Activated T-cell treated with anti-CD3 and anti-CD28 coated beads for 48 hours (primary cell): ENCODE data around the gene FAM124B.
A peak's percentile ranks its signal among the peaks of the same experiment; 100 is the strongest.

Experiments used
- DNase-seq: peaks from one replicate; pipeline ENCODE4 v3.0.0-alpha.2; 2020; ENCODE audit warnings: low read depth

The FAM124B gene

DNA sequence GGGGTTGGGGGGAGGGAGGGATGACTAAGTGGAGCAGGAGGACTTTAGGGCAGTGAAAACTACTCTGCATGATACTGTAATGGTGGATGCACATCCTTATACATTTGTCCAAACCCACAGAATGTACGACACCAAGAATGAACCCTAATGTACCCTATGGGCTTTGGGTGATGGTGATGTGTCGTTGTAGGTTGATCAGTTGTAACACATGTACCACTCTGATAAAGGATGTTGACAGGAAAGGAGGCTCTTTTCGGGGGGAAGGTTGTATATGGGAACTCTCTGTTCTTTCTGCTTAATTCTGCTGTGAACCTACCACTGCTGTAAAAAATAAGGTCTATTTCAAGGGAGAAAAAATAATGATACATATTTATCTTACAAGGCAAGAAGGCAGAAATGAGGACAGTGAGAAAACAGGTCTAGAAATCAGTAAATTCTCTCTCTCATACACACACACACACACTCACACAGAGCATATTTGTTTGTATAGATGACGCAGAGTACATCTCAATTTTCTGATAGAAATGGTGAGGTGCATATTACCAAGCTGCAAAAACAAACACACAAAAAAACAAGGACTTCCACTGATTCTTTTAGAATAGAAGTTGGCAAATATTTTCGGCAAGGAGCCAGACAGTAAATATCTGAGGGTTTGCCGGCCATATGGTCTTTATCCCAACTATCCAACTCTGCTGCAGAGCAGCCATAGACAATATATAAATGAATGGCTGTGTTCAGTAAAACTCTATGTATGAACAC lies 20.2 kb downstream of the FAM124B start:
- no peak for DNase-seq

DNA sequence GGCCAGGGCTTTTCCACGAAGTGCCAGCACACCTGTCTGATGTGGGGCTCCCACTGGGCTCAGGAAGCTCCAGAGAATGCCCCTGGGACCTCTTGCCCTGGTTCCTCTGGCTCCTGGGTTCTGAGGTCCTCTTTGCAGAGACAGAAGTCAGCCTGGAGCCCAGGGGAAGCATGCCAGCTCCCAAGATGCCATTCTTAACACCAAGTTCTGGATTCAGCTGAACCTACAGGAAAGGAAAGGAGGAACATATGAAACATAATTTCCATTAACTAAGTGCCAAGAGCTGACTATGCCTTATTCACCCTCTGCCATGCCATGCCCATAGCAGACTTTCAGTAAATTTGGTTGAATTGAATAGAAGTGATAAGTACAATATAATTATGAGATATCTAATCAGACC lies 21.9 kb downstream of the FAM124B start:
- DNase-seq, result no peak

DNA sequence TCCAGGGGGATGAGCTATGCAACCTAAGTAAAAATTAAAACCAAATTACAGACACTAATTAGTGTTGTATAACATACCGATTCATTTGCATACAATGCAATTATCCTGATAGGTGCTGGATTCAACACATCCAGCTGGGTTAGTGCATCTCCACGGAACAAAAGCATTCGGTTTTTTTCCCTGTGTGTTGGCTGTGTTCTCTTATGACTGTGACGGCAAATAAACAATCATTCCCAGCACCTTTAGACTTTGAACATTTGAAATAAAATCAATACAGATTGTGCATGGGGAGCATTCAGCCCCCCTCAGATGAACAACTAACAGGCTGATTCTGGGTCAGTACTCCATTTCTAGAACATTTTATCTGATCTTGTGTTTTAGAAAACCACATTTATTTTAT lies 22.7 kb downstream of the FAM124B start:
- DNase-seq, result no peak

DNA sequence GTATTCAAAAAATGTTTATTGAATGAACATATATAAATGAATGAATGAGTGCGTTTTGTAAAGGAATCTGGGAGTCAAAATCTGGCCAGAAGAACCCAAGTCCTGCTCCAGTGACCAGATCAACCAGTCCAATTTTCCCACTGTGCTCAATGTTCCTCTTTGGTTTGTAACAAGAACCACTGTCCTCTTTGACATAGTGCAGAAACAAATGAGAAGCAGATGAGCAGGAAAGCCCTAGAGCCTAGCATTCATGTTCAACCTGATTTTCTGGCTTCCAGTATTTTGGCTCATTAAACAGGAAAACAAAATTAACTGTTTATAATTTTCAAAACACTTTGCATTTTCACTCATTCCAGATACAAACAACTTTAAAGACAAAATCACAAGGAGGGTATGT lies 23.2 kb downstream of the FAM124B start:
- DNase-seq, result no peak

DNA sequence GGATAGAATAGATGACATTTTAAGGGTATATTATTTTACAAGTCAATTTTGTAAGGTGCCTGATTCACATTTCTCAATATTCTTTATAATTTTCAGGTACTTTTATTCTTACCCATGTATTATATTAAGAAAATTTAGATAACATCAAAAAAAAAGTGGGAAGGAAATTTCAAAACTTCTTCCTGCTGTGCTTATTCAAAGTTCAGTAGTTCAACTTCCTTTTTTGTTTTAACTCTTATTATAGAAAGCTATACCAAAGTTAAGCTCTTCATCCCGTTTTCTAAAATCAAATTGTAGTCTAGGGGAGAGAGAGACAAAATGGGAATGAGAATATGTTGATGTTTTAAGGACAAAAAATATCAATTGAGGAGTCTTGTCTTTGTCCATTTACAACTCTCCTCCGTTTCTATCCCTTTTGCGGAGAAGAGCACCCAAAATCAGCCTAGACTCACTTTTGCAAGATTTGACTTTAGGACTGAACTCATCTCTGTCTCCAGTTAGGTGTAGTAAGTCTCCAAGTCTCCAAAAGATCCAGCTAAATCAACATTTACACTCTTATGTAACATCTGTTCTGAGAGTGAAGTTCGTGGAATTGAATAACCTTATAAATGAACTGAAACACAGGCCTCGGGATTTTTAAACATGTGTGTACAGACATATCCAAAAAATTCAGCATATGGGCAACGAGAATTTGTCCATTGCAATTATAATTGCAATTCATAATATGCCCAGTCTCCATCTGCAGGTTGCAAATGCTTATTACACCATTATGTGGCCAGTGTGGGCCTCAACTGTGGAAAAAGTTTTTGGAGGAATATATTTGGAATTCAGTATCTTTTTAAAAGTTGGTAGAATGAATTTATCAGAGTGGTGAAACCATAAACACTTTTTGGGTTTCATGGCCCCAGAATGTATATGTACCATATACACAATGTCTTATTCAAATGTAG lies 23.9 kb downstream of the FAM124B start:
- DNase-seq, result no peak

DNA sequence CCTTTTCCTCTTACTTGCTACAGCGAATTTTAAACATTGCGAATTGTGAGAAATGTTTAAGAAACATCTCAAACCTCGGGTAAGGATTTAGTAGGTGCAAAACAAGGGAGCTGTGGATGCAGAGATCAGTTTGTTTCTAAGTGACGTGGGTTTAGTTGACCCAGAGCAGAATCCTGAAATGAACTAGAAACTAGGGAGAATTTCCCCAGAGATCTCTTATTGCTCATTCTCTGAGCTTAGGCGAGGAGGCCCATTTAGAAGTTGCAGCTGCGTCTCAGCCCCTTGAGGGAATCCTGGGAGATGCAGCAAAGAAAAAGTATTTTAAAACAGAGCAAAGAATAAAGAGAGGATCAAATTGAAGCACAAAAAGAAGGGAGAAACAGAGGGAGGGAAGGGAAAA lies 29.3 kb downstream of the FAM124B start:
- no peak for DNase-seq

DNA sequence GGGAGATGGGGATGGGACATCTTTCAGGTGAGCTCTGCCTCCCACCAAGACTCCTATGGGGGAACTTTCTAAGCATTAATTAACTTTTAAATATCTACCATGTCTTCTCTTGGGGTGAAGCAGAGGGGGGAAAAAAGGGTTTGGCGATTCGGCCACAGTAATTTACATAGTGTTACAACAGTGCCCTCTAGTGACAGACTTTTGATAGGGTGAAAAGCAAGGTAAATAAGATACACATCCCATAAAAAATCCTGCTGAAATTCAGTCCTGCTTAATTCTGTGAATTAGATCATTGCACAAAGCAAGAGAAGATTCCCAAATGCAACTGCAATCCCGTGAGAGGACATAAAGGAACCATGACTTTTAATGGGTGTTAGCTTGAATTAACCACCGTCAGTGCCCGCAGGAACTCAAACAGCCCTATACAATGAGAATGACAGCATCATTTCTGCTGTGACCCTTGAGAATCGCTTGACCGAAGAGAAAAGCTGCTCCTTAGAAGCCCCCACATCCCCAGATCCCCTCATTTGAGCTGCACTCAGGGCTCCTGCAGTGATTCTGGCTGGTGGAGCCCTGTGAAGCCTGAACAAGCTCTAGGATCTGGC lies 32.8 kb downstream of the FAM124B start:
- DNase-seq, result no peak

DNA sequence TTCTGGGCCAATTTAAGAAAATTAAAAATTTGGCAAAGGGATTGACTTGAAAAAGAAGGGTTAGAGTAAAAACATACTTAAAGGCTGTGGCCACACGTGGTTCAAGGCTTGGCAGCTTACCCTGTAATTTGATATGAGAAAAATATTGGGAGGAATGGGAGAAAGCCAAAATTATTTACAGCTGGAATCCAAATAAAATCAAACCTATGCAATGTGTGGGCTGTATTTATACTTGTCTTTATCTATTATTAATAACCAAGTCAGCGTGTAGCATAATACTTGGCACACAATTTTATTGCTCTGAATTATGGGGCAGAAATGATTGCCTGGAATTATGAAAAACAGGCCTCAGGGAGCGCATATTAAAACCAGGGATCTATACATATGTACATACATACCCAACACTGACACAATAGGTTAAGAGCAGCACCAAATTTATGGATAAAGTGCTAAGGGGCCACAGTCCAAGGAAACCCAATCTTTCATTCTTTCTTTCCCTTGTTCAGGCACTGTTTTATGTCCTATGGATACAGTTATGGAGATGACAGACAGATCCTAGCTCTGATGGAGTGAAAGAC lies 35.6 kb downstream of the FAM124B start:
- DNase-seq, result no peak

DNA sequence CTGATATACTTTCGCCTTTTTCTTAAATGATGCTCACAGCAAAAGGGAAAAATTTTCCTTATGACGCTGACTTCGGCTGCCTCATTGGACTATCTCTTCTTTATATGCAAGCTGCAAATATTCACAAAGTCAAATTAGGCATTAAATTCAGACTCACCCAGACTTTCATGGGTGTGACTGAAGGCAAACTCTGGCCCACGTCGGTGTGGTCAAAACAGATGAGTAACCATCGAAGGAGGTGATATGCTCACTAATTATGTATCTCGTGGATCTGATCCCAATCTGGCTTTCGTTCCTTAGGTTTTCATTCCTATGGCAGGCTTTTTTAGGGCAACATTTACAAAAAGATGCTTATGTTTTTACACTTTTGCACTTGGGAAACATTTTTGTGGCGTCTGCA lies 36.6 kb downstream of the FAM124B start:
- no peak for DNase-seq

DNA sequence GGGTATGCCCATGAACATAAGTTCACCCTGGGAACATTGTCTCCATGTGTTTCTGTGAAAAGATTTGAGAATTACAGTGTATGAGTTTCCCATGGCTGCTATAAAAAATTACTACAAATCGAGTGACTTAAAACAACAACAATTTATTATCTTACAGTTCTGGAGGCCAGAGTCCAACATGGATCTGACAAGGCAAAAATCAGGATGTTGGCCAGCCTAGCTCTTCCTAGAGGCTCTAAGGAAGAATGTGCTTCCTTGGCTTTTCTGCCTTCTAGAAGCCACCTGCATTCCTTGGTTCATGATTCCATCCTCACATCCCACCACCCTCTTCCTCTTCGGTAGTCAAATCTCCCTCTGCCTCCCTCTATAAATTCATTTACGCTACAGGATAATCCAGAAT lies 38.6 kb downstream of the FAM124B start:
- no peak for DNase-seq

DNA sequence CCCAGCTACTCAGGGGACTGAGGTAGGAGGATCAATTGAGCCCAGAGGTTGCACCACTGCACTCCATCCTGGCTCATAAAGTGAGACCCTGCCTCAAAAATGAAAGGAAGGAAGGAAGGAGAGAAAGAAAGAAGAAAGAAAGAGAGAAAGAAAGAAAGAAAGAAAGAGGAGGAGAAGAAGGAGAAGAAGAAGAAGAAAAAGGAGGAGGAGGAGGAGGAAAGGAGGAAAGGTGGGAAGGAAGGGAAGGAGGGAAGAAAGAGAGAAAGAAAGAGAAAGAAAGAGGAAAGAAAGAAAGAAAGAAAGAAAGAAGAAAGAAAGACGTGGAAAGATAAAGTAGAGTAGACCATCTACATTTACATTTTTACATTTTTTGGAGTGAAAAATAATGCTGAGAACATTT lies 39.8 kb downstream of the FAM124B start:
- no peak for DNase-seq

DNA sequence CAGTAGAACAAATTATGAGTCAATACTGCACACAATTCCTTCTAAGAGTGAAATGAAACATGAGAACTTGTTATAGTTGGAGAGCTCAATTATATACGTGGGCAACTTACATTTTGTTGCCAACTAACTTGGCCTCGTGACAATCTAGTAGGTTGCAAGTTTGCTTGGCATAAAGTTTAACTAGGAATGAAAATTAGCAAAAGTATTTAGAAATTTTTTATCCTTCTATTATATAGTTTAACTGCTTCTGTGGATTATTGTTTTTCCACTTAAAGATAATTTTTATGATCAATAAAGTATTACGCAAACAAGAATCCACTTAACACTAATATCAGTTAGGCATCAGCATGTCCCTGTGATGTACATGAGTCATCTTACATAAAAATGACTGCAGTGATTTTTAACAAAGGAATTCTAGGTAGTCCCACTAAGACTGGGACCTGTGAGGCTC lies 41.1 kb downstream of the FAM124B start:
- no peak for DNase-seq

DNA sequence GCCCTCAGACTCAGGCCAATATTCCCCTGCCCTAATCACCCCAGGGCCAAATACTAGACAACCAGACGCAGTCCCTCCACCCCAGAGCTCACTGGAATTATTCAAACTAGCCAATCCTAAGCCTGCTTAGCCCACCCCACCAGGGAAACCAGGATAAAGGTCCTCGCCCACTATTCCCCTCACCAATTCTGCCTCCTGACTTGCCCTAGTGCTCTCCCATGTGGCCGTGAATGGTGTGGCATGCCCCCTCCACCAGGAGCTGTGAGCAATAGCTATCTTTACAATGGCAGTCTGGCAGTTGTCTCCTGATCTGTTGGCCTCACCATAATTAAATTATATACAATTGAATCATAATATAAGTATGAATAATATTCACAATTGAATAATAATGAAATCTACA lies 42.3 kb downstream of the FAM124B start:
- no peak for DNase-seq

DNA sequence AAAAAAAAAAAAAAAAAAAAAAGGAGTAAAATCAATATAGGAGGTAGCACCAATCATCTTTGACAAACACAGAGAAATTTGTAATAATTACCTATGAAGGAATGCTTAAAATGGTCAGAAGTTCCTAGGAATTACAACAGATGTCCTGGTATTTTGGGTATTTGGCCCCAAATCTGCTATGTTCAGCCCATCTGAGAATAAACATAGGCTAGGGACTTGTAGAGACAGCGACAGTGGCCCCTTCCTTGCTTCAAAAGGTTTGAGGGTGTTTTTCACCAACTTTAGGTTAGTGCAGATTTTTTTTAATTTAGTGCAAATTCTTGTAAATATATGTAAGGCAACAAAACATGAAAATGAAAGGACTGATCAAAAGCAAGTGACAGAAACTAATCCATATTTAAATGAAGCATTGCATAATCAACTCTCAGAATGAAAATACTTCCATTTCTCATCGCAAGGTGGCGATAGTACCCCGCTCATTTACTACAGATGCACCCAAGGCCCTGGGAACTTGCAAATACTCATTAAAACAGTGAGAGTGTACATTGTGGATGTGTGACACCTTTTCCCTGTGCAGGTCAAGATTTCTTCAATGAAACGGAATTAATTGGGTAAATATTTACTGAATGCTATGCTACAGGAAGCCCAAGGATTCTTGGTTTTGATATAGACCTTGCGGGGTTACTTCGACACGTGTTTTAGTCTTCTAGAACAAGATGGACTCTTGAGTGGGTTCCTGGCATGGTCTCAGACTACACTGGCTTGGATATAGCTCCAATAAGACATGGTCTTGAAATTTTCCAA lies 44.6 kb downstream of the FAM124B start:
- peak; percentile 20 for DNase-seq

DNA sequence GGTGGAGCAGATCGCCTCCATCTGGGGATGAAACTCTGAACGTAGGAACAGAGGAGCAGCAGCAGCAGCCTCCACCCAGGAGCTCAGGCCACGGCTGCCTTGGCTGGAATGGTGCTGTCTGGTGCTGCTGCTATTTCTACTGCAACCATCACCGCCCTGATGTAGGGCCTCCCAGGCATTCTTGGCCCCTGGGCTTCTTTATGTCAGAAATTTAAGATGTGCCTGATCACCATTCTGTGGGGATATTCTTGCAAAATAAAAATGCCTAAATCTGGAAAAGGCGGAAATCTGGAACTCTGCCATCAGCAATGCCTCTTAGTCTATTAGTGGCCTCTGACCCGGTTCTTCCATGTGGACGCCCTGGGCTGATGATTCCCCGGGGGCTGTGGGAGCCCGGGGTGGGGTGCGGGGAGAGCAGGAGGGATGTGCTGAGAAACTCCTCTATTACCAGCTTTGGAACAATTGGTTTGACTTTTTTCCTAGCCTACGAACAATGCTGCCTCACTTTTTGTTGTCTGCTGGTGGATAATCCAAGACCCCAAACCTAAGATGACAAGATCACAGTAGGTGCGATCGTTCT lies 47.2 kb downstream of the FAM124B start:
- no peak for DNase-seq

DNA sequence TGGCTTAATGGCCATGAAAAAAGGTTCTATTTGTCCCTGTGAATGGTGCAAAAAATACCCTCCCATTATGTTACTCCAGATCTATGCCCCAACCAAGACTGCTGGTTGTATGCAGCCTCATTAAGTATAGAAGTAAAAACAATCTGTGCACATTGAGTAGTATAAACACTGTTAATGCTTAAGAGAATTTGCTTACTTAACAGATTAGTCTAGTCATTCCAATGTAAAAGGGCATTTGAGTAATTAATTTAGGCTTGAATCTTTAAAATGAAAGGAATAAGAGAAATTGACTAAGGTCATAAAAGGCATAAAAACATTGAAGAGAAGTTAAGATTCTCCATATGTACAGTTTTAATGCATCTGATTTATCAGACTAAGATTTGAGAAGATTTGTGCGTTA lies 51.2 kb downstream of the FAM124B start:
- no peak for DNase-seq

DNA sequence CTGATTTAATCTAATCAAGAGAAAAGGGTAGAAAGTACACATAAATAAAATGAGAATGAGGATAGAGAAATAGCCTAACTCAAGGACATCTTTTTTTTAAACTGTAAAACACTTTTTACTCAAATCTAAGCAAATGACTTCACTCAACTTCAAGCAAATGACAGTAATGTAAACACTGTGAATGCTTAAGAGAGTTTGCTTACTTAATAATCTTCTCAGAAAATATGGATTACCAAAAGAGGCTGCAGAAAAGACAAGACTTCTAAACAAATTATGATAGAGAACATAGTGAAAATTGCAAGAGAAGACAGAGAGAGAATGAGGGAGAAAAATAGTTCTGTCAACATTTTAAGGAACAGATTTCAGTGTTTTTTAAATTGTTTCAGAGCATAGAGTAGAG lies 52.5 kb downstream of the FAM124B start:
- no peak for DNase-seq

DNA sequence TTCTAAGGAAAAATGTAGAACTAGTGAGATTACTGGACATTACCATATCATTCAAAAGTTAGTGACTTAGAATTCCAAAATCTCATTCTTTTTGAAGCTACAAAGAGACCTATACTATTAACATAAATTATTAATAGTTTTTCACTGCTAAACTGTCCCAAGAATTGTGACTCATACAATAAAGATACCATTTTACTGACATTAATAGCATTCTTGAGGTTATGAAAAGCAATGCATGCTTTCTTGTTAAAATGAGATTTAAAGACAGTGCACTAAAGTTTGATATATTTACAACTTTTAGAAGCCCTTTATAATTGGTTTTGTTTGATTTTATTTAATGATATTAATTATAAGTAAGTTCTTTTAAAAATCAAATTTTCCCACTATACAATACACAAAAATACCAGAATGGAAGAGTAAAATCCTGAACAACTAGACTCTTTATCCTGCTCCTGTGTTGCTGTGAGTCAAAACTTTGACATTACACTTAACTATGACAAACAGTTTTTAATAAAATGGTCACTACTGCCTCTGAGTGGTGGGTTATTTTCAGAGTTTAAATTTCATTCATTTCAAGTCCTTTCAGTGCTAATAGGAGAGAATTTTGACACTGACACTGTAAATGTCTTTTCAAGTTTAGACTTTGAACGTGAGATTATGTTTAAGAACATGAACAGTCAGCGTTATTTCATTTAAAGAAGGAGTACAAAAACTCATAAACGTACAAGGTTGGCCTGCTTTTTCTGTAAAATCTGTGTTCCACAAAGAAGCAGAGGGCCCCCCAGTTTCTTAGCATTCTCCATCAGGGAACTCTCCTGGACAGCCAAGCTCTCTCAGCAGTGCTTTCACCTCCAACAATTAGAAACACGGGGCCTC lies 54.5 kb downstream of the FAM124B start:
- DNase-seq, result no peak

DNA sequence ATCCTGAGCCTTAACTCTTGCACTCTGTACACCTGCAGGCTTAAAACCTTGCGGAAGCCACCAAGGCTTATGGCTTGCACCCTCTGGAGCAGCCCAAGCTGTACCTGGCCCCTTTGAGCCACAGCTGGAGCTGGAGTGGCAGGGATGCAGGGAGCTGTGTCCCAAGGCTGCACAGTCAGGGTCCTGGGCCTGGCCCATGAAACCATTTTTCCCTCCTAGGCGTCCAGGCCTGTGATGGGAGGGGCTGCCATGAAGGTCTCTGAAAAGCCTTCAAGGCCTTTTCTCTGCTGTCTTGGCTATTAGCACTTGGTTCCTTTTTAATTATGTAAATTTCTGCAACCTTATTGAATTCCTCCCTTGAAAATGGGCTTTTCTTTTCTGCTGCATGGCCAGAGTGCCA lies 56.4 kb downstream of the FAM124B start:
- DNase-seq, result no peak

DNA sequence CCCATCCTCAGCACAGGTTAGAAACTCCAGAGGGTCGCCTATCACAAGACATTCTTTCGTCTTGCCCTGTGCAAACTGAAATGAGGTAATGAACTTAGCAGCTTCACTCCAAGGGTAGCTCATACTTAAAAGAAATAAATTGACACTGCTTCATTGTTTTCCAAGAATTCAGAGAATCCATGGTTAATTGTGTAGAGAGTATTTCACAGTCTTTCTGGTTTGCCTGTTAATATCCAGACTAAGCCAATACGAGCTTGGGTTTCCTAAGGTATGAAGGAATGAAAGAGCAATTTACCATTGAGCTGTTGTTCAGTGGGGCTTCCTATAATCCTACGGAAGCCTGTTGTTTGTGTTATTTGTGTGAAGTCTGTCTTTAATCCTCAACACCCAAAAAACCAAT lies 58.7 kb downstream of the FAM124B start:
- DNase-seq, result no peak
